ENCODE results near the gene LMBR1. TPM values are rescaled to one million over a fixed set of nuclear protein-coding genes. Genes with fewer than 3 reads are reported as not detected.

LMBR1 gene
- total and polyA plus RNA-seq, 2 of the 13 experiments (the other 11 are each of a cell fraction or from before 2014, with no cell fraction given) = 20.9 to 39.6 TPM

DNA sequence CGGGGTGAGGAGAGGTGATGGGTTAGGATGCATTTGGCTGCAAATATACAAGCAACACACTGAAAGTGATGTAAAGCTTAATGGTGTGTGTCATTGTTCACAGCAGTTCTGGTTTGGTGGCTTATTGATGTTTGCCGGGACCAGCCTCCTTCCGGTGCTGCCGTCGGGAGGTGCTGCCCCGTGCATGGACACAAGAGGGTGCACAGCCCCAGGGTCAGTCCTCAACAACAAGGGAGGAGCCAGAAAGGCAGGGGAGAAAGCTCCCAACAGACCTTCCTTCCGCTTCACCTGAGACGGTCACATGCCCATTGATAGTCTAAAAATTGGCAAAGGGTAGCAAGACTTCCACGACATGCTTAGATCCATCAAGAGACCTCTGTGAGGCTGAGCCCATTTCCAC lies 242.9 kb downstream of the LMBR1 start (continued):
- TF ChIP-seq, protein P1, sequence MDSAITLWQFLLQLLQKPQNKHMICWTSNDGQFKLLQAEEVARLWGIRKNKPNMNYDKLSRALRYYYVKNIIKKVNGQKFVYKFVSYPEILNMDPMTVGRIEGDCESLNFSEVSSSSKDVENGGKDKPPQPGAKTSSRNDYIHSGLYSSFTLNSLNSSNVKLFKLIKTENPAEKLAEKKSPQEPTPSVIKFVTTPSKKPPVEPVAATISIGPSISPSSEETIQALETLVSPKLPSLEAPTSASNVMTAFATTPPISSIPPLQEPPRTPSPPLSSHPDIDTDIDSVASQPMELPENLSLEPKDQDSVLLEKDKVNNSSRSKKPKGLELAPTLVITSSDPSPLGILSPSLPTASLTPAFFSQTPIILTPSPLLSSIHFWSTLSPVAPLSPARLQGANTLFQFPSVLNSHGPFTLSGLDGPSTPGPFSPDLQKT (CRISPR knock-in tag; IDR thresholded peaks at IDR 0.05; ENCODE audit: borderline replicate concordance) = no peak
- TF ChIP-seq POGZ (CRISPR knock-in tag; IDR thresholded peaks at IDR 0.05) (peak; percentile 25; the same call in 1 of the 2 replicates), TAF1 (CRISPR knock-in tag; IDR thresholded peaks at IDR 0.05) (no peak), ZFAT (CRISPR knock-in tag; conservative IDR thresholded peaks at IDR 0.05) (no peak), ZNF207 (IDR thresholded peaks at IDR 0.05; ENCODE audit: borderline replicate concordance) (no peak), NKX3-1 (CRISPR knock-in tag; IDR thresholded peaks at IDR 0.05) (no peak), POLR2AphosphoS5 (IDR thresholded peaks at IDR 0.05; ENCODE audit: low read depth, low read length) (no peak), CC2D1A (CRISPR knock-in tag; IDR thresholded peaks at IDR 0.05) (no peak)
- TF ChIP-seq, protein P2, sequence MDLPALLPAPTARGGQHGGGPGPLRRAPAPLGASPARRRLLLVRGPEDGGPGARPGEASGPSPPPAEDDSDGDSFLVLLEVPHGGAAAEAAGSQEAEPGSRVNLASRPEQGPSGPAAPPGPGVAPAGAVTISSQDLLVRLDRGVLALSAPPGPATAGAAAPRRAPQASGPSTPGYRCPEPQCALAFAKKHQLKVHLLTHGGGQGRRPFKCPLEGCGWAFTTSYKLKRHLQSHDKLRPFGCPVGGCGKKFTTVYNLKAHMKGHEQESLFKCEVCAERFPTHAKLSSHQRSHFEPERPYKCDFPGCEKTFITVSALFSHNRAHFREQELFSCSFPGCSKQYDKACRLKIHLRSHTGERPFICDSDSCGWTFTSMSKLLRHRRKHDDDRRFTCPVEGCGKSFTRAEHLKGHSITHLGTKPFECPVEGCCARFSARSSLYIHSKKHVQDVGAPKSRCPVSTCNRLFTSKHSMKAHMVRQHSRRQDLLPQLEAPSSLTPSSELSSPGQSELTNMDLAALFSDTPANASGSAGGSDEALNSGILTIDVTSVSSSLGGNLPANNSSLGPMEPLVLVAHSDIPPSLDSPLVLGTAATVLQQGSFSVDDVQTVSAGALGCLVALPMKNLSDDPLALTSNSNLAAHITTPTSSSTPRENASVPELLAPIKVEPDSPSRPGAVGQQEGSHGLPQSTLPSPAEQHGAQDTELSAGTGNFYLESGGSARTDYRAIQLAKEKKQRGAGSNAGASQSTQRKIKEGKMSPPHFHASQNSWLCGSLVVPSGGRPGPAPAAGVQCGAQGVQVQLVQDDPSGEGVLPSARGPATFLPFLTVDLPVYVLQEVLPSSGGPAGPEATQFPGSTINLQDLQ (CRISPR knock-in tag; IDR thresholded peaks at IDR 0.05) = no peak
- TF ChIP-seq, protein P3, sequence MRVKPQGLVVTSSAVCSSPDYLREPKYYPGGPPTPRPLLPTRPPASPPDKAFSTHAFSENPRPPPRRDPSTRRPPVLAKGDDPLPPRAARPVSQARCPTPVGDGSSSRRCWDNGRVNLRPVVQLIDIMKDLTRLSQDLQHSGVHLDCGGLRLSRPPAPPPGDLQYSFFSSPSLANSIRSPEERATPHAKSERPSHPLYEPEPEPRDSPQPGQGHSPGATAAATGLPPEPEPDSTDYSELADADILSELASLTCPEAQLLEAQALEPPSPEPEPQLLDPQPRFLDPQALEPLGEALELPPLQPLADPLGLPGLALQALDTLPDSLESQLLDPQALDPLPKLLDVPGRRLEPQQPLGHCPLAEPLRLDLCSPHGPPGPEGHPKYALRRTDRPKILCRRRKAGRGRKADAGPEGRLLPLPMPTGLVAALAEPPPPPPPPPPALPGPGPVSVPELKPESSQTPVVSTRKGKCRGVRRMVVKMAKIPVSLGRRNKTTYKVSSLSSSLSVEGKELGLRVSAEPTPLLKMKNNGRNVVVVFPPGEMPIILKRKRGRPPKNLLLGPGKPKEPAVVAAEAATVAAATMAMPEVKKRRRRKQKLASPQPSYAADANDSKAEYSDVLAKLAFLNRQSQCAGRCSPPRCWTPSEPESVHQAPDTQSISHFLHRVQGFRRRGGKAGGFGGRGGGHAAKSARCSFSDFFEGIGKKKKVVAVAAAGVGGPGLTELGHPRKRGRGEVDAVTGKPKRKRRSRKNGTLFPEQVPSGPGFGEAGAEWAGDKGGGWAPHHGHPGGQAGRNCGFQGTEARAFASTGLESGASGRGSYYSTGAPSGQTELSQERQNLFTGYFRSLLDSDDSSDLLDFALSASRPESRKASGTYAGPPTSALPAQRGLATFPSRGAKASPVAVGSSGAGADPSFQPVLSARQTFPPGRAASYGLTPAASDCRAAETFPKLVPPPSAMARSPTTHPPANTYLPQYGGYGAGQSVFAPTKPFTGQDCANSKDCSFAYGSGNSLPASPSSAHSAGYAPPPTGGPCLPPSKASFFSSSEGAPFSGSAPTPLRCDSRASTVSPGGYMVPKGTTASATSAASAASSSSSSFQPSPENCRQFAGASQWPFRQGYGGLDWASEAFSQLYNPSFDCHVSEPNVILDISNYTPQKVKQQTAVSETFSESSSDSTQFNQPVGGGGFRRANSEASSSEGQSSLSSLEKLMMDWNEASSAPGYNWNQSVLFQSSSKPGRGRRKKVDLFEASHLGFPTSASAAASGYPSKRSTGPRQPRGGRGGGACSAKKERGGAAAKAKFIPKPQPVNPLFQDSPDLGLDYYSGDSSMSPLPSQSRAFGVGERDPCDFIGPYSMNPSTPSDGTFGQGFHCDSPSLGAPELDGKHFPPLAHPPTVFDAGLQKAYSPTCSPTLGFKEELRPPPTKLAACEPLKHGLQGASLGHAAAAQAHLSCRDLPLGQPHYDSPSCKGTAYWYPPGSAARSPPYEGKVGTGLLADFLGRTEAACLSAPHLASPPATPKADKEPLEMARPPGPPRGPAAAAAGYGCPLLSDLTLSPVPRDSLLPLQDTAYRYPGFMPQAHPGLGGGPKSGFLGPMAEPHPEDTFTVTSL (CRISPR knock-in tag; IDR thresholded peaks at IDR 0.05; ENCODE audit: borderline replicate concordance) = no peak
- TF ChIP-seq, protein P4, sequence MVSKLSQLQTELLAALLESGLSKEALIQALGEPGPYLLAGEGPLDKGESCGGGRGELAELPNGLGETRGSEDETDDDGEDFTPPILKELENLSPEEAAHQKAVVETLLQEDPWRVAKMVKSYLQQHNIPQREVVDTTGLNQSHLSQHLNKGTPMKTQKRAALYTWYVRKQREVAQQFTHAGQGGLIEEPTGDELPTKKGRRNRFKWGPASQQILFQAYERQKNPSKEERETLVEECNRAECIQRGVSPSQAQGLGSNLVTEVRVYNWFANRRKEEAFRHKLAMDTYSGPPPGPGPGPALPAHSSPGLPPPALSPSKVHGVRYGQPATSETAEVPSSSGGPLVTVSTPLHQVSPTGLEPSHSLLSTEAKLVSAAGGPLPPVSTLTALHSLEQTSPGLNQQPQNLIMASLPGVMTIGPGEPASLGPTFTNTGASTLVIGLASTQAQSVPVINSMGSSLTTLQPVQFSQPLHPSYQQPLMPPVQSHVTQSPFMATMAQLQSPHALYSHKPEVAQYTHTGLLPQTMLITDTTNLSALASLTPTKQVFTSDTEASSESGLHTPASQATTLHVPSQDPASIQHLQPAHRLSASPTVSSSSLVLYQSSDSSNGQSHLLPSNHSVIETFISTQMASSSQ (IDR thresholded peaks at IDR 0.05; ENCODE audit: low read depth) = no peak
- TF ChIP-seq, protein P4 (CRISPR knock-in tag; IDR thresholded peaks at IDR 0.05; ENCODE audit: borderline replicate concordance) = no peak

Measured in HepG2 (cell line).